ENCODE data around the gene CSNK2B.

DNA sequence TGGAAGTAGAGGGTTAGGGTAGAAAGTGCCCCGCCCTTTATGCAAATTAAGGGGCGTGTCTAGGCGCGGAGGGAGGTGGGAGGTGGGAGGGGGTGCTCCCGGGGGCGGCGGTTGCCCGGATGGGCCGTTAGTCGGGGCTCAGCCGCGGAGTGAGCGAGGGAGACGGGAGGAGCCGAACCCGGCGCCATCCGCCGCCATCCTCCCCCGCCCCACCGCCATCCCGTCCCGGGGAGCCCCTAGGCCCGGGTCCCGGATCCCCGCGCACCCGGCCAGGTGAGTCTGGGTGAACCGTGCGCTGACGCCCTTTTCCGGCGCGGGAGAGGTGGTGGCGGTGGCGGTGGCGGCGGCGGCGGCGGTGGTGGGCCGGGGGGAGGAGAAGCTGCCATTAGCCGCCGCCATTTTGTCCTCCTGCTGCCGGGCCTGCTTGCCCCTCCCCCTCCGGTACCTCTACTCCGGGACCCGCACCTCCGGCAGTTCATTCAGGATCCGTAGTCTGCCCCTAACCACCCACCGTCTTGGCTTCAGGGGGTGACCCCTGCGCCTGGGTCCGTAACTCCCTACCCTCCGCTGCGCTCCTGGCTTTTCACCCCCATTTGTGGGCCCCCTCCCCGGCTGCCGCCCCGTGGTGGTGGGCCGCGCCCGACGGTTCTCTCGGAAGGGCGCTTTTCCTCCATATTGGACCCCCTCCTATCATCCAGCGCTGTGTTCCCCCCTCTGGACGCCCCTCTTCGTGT lies 45.1 kb upstream of the CSNK2B start, which contains the start of gene PRRC2A:
- TF ChIP-seq, protein P1, sequence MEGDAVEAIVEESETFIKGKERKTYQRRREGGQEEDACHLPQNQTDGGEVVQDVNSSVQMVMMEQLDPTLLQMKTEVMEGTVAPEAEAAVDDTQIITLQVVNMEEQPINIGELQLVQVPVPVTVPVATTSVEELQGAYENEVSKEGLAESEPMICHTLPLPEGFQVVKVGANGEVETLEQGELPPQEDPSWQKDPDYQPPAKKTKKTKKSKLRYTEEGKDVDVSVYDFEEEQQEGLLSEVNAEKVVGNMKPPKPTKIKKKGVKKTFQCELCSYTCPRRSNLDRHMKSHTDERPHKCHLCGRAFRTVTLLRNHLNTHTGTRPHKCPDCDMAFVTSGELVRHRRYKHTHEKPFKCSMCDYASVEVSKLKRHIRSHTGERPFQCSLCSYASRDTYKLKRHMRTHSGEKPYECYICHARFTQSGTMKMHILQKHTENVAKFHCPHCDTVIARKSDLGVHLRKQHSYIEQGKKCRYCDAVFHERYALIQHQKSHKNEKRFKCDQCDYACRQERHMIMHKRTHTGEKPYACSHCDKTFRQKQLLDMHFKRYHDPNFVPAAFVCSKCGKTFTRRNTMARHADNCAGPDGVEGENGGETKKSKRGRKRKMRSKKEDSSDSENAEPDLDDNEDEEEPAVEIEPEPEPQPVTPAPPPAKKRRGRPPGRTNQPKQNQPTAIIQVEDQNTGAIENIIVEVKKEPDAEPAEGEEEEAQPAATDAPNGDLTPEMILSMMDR (IDR thresholded peaks at IDR 0.05; ENCODE audit: low read length) = no peak
- no peak for TF ChIP-seq EZH2phosphoT487 (IDR thresholded peaks at IDR 0.05; ENCODE audit: low read length)
- no peak for TF ChIP-seq EZH2 (optimal IDR thresholded peaks at IDR 0.05; ENCODE audit: low read depth, low read length)
